SU-DHL-6 (cell line): ENCODE results near the gene MAST2.

Experiments
- CTCF ChIP-seq: fragments of 200-600 bp; sonication (generic); IDR thresholded peaks from one replicate; pipeline ENCODE4 v1.5.1; 2017; ENCODE audit warnings: antibody characterized with exemption, mild to moderate bottlenecking, low read length, moderate library complexity; ENCODE audit not compliant: insufficient read depth, poor library complexity, severe bottlenecking
- EZH2phosphoT487 ChIP-seq: fragments of 200-600 bp; sonication (generic), shearing (Covaris generic); conservative IDR thresholded peaks from 2 replicates; pipeline ENCODE4 v1.6.1; 2018; ENCODE audit warnings: mild to moderate bottlenecking, antibody characterized with exemption, low read length, moderate library complexity, mixed read lengths

GRCh38 chr1:45867697-45868348 lies 64.4 kb downstream of the MAST2 start:
- TF ChIP-seq CTCF (no peak), EZH2phosphoT487 (no peak)
